Measurements from ENCODE around the gene GBP1. TPM values are rescaled to one million over a fixed set of nuclear protein-coding genes. Genes with fewer than 3 reads are reported as not detected.
"Not testable (repeated sequence)": the region's sequence is repeated elsewhere in the genome, so short reads cannot be mapped to it uniquely, and the experiment has no call there.

GBP1 gene
- polyA plus RNA-seq, 1 experiment = 55.3 TPM

GRCh38 chr1:89025928-89026327 is 39.1 kb downstream of the GBP1 start:
- no peaks in the 10 kb centered on the region for H3K36me3 ChIP-seq (ENCODE audit: control insufficient read depth, insufficient read depth, low read length)
- no peak overlapping the region for H3K4me3 ChIP-seq (ENCODE audit: low read depth, low read length)
- TF ChIP-seq, protein P1, sequence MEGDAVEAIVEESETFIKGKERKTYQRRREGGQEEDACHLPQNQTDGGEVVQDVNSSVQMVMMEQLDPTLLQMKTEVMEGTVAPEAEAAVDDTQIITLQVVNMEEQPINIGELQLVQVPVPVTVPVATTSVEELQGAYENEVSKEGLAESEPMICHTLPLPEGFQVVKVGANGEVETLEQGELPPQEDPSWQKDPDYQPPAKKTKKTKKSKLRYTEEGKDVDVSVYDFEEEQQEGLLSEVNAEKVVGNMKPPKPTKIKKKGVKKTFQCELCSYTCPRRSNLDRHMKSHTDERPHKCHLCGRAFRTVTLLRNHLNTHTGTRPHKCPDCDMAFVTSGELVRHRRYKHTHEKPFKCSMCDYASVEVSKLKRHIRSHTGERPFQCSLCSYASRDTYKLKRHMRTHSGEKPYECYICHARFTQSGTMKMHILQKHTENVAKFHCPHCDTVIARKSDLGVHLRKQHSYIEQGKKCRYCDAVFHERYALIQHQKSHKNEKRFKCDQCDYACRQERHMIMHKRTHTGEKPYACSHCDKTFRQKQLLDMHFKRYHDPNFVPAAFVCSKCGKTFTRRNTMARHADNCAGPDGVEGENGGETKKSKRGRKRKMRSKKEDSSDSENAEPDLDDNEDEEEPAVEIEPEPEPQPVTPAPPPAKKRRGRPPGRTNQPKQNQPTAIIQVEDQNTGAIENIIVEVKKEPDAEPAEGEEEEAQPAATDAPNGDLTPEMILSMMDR (IDR thresholded peaks at IDR 0.05; ENCODE audit: insufficient read depth, low read depth, low read length) = no peak
- DNase-seq (ENCODE audit: low read depth) = no peak
- ChIA-PET CTCF (no interaction called here), POLR2A (interaction anchor here (0.6 kb wide), 1 partner anchor 38 kb away, joined by 8 read pairs; no protein-coding TSS in a partner anchor)
- H3K27me3 ChIP-seq (ENCODE audit: control insufficient read depth, insufficient read depth, low read length) = no peaks in the 10 kb centered on the region

GRCh38 chr1:89023026-89023425 is 42.0 kb downstream of the GBP1 start:
- peaks cover 1% of the 10 kb centered on the region for H3K36me3 ChIP-seq (ENCODE audit: control insufficient read depth, insufficient read depth, low read length)
- no peaks in the 10 kb centered on the region for H3K27me3 ChIP-seq (ENCODE audit: control insufficient read depth, insufficient read depth, low read length)
- no peak for DNase-seq (ENCODE audit: low read depth)
- TF ChIP-seq, protein P1 (IDR thresholded peaks at IDR 0.05; ENCODE audit: insufficient read depth, low read depth, low read length) = no peak
- POLR2A ChIA-PET = no interaction called here
- CTCF ChIA-PET = interaction anchor here (1.8 kb wide), 1 partner anchor 11 kb away, joined by 4 read pairs; no protein-coding TSS in a partner anchor
- peak overlapping the region; percentile 16 for H3K4me3 ChIP-seq (ENCODE audit: low read depth, low read length)

GRCh38 chr1:89022167-89022959 is 42.6 kb downstream of the GBP1 start, which contains the start of gene GBP3:
Gene GBP3 (minus strand): TSS chr1:89022866. CDS start chr1:89020721, 2,145 bp downstream.
- CTCF ChIA-PET = interaction anchor here (1.6 to 2.3 kb wide), 3 partner anchors 10 to 23 kb away, joined by 4 to 6 read pairs (median 5); no protein-coding TSS in a partner anchor
- no peak for DNase-seq (ENCODE audit: low read depth)

DNA sequence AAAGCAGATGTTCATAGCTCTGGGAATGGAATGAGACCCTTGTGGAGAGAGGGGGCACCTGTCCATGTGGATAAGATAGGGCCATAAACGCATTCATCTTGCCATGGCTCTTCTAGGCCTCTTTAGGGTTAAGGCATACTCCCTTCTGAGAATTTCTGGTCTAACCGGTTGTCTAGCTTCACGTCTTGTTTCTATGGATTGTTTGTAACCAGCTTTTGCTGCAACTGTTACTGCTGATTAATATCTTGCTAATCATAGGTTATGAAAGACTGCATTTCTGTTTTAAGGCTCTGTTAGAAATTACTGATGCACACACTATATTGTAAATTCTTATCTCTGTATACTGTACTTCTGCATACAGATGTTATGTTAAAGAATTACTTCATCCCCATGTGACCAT is 46.7 kb downstream of the GBP1 start:
- DNase-seq (ENCODE audit: low read depth); CTCF ChIA-PET; H3K4me3 ChIP-seq (ENCODE audit: low read depth, low read length); H3K36me3 ChIP-seq (ENCODE audit: control insufficient read depth, insufficient read depth, low read length); H3K27me3 ChIP-seq (ENCODE audit: control insufficient read depth, insufficient read depth, low read length); POLR2A ChIA-PET: not testable (repeated sequence)

More at GRCh38 chr1:89022167-89022959, 42.6 kb downstream of the GBP1 start, which contains the start of gene GBP3:
- POLR2A ChIA-PET = interaction anchor here (0.6 to 0.8 kb wide), 4 partner anchors 20 to 48 kb away, joined by 3 to 6 read pairs (median 4); no protein-coding TSS in a partner anchor
- Histone ChIP-seq H3K36me3 (ENCODE audit: control insufficient read depth, insufficient read depth, low read length) (peaks cover 1% of the 10 kb centered on the region), H3K27me3 (ENCODE audit: control insufficient read depth, insufficient read depth, low read length) (no peaks in the 10 kb centered on the region), H3K4me3 (ENCODE audit: low read depth, low read length) (peak within 1 kb of the TSS; percentile 76)
- TF ChIP-seq, protein P1 (IDR thresholded peaks at IDR 0.05; ENCODE audit: insufficient read depth, low read depth, low read length) = no peak

DNA sequence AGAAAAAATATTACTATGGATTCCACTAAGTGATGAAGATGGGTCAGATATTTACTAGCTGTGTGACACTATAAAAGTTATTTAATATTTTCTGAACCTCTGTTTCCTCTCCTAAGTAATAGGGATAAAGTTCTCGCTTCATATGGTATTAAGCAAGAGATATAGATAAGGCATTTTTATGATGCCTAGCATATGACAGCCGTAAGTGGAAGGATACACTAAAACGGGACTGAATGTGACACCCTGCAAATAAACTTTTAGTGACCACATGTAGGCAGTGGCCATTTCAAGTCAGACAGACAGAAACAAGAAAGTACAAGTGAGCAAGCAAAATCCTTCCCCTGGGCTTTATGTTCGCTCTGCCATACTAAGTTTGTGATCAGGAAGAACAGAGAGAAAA is 56.5 kb downstream of the GBP1 start:
- Histone ChIP-seq H3K36me3 (ENCODE audit: control insufficient read depth, insufficient read depth, low read length) (peaks cover 10% of the 10 kb centered on the region), H3K4me3 (ENCODE audit: low read depth, low read length) (no peak overlapping the region), H3K27me3 (ENCODE audit: control insufficient read depth, insufficient read depth, low read length) (no peaks in the 10 kb centered on the region)
- TF ChIP-seq, protein P1 (IDR thresholded peaks at IDR 0.05; ENCODE audit: insufficient read depth, low read depth, low read length) = no peak
- ChIA-PET CTCF (interaction anchor here (2.8 kb wide), 1 partner anchor 11 kb away, joined by 8 read pairs; no protein-coding TSS in a partner anchor), POLR2A (no interaction called here)
- no peak for DNase-seq (ENCODE audit: low read depth)

Data from BJ (cell line).